GM12892 (cell line): ENCODE results near the gene RNF13.
A peak's percentile ranks its signal among the peaks of the same experiment; 100 is the strongest.
"Not testable (repeated sequence)": the region's sequence is repeated elsewhere in the genome, so short reads cannot be mapped to it uniquely, and the experiment has no call there.

Experiments
- DNase-seq: peaks from one replicate; pipeline ENCODE4 v3.0.0; 2011; ENCODE audit not compliant: insufficient read length
- FAIRE-seq: peaks from 2 replicates; lab custom pipeline; 2011; peaks lifted over from hg19 to GRCh38; lab: Jason Lieb, UNC
- POLR2A ChIP-seq: IDR thresholded peaks from 2 replicates; pipeline ENCODE4 v1.6.1; 2011; ENCODE audit warnings: low read depth, low read length, control low read depth
- POLR2AphosphoS5 ChIP-seq: IDR thresholded peaks from 2 replicates; pipeline ENCODE4 v1.6.1; 2011; ENCODE audit warnings: low read depth, low read length, control low read depth
- TAF1 ChIP-seq: IDR thresholded peaks from 2 replicates; pipeline ENCODE4 v1.6.1; 2011; ENCODE audit warnings: low read depth, mild to moderate bottlenecking, control low read depth, low read length, borderline replicate concordance

Gene RNF13

GRCh38 chr3:149917124-149917667 lies 104.2 kb downstream of the RNF13 start:
- TF ChIP-seq POLR2AphosphoS5 (no peak), TAF1 (no peak), POLR2A (no peak)
- DNase-seq (no peak), FAIRE-seq (no peak)

- TF ChIP-seq POLR2AphosphoS5 (no peak), TAF1 (no peak), POLR2A (no peak)
- DNase-seq (no peak), FAIRE-seq (no peak)
Observed at GRCh38 chr3:149919509-149919908, 106.5 kb downstream of the RNF13 start.

- DNase-seq (no peak), FAIRE-seq (no peak)
- no peak for TF ChIP-seq POLR2AphosphoS5
- TF ChIP-seq POLR2A: no peak
- no peak for TF ChIP-seq TAF1
Observed at GRCh38 chr3:149920119-149920518, 107.1 kb downstream of the RNF13 start.

- FAIRE-seq (no peak), DNase-seq (no peak)
- TF ChIP-seq POLR2A (no peak), POLR2AphosphoS5 (no peak), TAF1 (no peak)
Observed at GRCh38 chr3:149933008-149933407, 120.0 kb downstream of the RNF13 start.

- DNase-seq (no peak), FAIRE-seq (no peak)
- TF ChIP-seq POLR2A (no peak), POLR2AphosphoS5 (no peak), TAF1 (no peak)
Observed at GRCh38 chr3:149933858-149934257, 120.8 kb downstream of the RNF13 start.

- TF ChIP-seq TAF1 (no peak), POLR2AphosphoS5 (no peak), POLR2A (no peak)
- no peak for DNase-seq
- no peak for FAIRE-seq
Observed at GRCh38 chr3:149934524-149934923, 121.5 kb downstream of the RNF13 start.

- FAIRE-seq (peak; percentile 78), DNase-seq (no peak)
- TF ChIP-seq POLR2AphosphoS5: no peak
- TF ChIP-seq TAF1: no peak
- no peak for TF ChIP-seq POLR2A
Observed at GRCh38 chr3:149936812-149937230, 123.8 kb downstream of the RNF13 start.

- DNase-seq, FAIRE-seq: not testable (repeated sequence)
Observed at GRCh38 chr3:149938392-149939055, 125.5 kb downstream of the RNF13 start.

GRCh38 chr3:149941186-149941585 lies 128.2 kb downstream of the RNF13 start:
- DNase-seq (no peak), FAIRE-seq (no peak)
- TF ChIP-seq POLR2A: no peak
- TF ChIP-seq TAF1: no peak
- TF ChIP-seq POLR2AphosphoS5: no peak

- no peak for FAIRE-seq
- TF ChIP-seq POLR2A (no peak), TAF1 (no peak), POLR2AphosphoS5 (no peak)
- no peak for DNase-seq
Observed at GRCh38 chr3:149941946-149942345, 128.9 kb downstream of the RNF13 start.

- no peak for DNase-seq
- FAIRE-seq: no peak
- no peak for TF ChIP-seq TAF1
- TF ChIP-seq POLR2AphosphoS5: no peak
- no peak for TF ChIP-seq POLR2A
Observed at GRCh38 chr3:149942409-149942808, 129.4 kb downstream of the RNF13 start.

- not testable (repeated sequence) for FAIRE-seq
Observed at GRCh38 chr3:149943966-149944365, 131.0 kb downstream of the RNF13 start.

More at GRCh38 chr3:149943966-149944365, 131.0 kb downstream of the RNF13 start:
- DNase-seq: not testable (repeated sequence)
